ENCODE measurements around the gene FAM184A. TPM values are rescaled to one million over a fixed set of nuclear protein-coding genes. Genes with fewer than 3 reads are reported as not detected.

The FAM184A gene
- total RNA-seq, 4 donors from 2014 or later: 6.2 to 8.1 (median 7.1) TPM

GRCh38 chr6:118933855-118934460, 144.5 kb downstream of the FAM184A start:
- no peak for TF ChIP-seq CTCF (IDR thresholded peaks at IDR 0.05; ENCODE audit: low read depth)

- no peak for TF ChIP-seq CTCF (IDR thresholded peaks at IDR 0.05; ENCODE audit: low read depth)
Measured at GRCh38 chr6:118932421-118932820, 146.0 kb downstream of the FAM184A start.

GRCh38 chr6:118931436-118931835, 147.0 kb downstream of the FAM184A start:
- TF ChIP-seq CTCF (IDR thresholded peaks at IDR 0.05; ENCODE audit: low read depth): no peak

- TF ChIP-seq CTCF (IDR thresholded peaks at IDR 0.05; ENCODE audit: low read depth): no peak
Measured at GRCh38 chr6:118930680-118931079, 147.8 kb downstream of the FAM184A start.

GRCh38 chr6:118923035-118923434, 155.4 kb downstream of the FAM184A start:
- no peak for TF ChIP-seq CTCF (IDR thresholded peaks at IDR 0.05; ENCODE audit: low read depth)

GRCh38 chr6:118921084-118921483, 157.4 kb downstream of the FAM184A start:
- no peak for TF ChIP-seq CTCF (IDR thresholded peaks at IDR 0.05; ENCODE audit: low read depth)

GRCh38 chr6:118918329-118918725, 160.1 kb downstream of the FAM184A start:
- TF ChIP-seq CTCF (IDR thresholded peaks at IDR 0.05; ENCODE audit: low read depth): no peak
